NK-92 (cell line): Measurements from ENCODE around the gene RAP2B.
"Not testable (repeated sequence)": the region's sequence is repeated elsewhere in the genome, so short reads cannot be mapped to it uniquely, and the experiment has no call there.

Source experiments
- DNase-seq: peaks from one replicate; lab custom pipeline; 2025; ENCODE audit not compliant: unreplicated experiment; lab: John Stamatoyannopoulos, UW

RAP2B gene

GRCh38 chr3:153161714-153162512 is at the start of gene RAP2B:
RAP2B (plus strand) TSS chr3:153162226; CDS start chr3:153162694, 468 bp downstream.
- DNase-seq: peak; percentile 74

- DNase-seq: no peak
Observed at GRCh38 chr3:153113541-153113940, 48.5 kb upstream of the RAP2B start.

- not testable (repeated sequence) for DNase-seq
Observed at GRCh38 chr3:153114270-153114669, 47.8 kb upstream of the RAP2B start.

- no peak for DNase-seq
Observed at GRCh38 chr3:153115326-153115725, 46.7 kb upstream of the RAP2B start.

GRCh38 chr3:153127788-153128187 is 34.2 kb upstream of the RAP2B start:
- DNase-seq: no peak

- no peak for DNase-seq
Observed at GRCh38 chr3:153129426-153129825, 32.6 kb upstream of the RAP2B start.

GRCh38 chr3:153129866-153130265 is 32.2 kb upstream of the RAP2B start:
- no peak for DNase-seq

GRCh38 chr3:153130312-153130977 is 31.6 kb upstream of the RAP2B start:
- DNase-seq: no peak

- no peak for DNase-seq
Observed at GRCh38 chr3:153137626-153138025, 24.4 kb upstream of the RAP2B start.

- no peak for DNase-seq
Observed at GRCh38 chr3:153138276-153139210, 23.5 kb upstream of the RAP2B start.

- DNase-seq: no peak
Observed at GRCh38 chr3:153142961-153143360, 19.1 kb upstream of the RAP2B start.

GRCh38 chr3:153144071-153144470 is 18.0 kb upstream of the RAP2B start:
- DNase-seq: no peak

GRCh38 chr3:153144779-153145178 is 17.2 kb upstream of the RAP2B start:
- DNase-seq: no peak

- DNase-seq: no peak
Observed at GRCh38 chr3:153145454-153145853, 16.6 kb upstream of the RAP2B start.

- no peak for DNase-seq
Observed at GRCh38 chr3:153146191-153147053, 15.6 kb upstream of the RAP2B start.

- DNase-seq: no peak
Observed at GRCh38 chr3:153150991-153151390, 11.0 kb upstream of the RAP2B start.

- not testable (repeated sequence) for DNase-seq
Observed at GRCh38 chr3:153155786-153156185, 6.2 kb upstream of the RAP2B start.

- no peak for DNase-seq
Observed at GRCh38 chr3:153158189-153158588, 3.8 kb upstream of the RAP2B start.

- no peak for DNase-seq
Observed at GRCh38 chr3:153158961-153159735, 2.9 kb upstream of the RAP2B start.
